GM23248 (cell line): ENCODE data around the gene ZNF343. TPM values are rescaled to one million over a fixed set of nuclear protein-coding genes. Genes with fewer than 3 reads are reported as not detected.

Source experiments
- DNase-seq: peaks from one replicate; pipeline ENCODE4 v3.0.0-alpha.2; 2015
- H2AFZ ChIP-seq: fragments of 200-600 bp; sonication (generic); 2 replicates; pipeline ENCODE4 v1.6.1; 2016; ENCODE audit warnings: antibody characterized with exemption
- H3F3A ChIP-seq: fragments of 200-600 bp; sonication (generic); 2 replicates; pipeline ENCODE4 v1.6.1; 2016; ENCODE audit warnings: mild to moderate bottlenecking, antibody characterized with exemption, mixed run types; ENCODE audit not compliant: insufficient read depth
- H3K27ac ChIP-seq: fragments of 200-600 bp; sonication (generic); 2 replicates; pipeline ENCODE4 v1.5.1; 2016; ENCODE audit warnings: mild to moderate bottlenecking
- H3K27me3 ChIP-seq: fragments of 200-600 bp; sonication (generic); replicated peaks from 2 replicates; pipeline ENCODE4 v1.6.1; 2016; ENCODE audit warnings: mild to moderate bottlenecking; ENCODE audit not compliant: insufficient read depth
- H3K36me3 ChIP-seq: fragments of 200-600 bp; sonication (generic); 2 replicates; pipeline ENCODE4 v1.6.1; 2016; ENCODE audit warnings: low read depth, mild to moderate bottlenecking
- H3K4me1 ChIP-seq: fragments of 200-600 bp; sonication (generic); 2 replicates; pipeline ENCODE4 v1.6.1; 2016; ENCODE audit warnings: mild to moderate bottlenecking; ENCODE audit not compliant: insufficient read depth
- H3K4me2 ChIP-seq: fragments of 200-600 bp; sonication (generic); one replicate; pipeline ENCODE4 v1.6.1; 2016; ENCODE audit warnings: mild to moderate bottlenecking; ENCODE audit not compliant: unreplicated experiment
- H3K4me3 ChIP-seq: fragments of 200-600 bp; sonication (generic); 2 replicates; pipeline ENCODE4 v1.5.1; 2016; ENCODE audit warnings: mild to moderate bottlenecking
- H3K79me2 ChIP-seq: fragments of 200-600 bp; sonication (generic); 2 replicates; pipeline ENCODE4 v1.6.1; 2016; ENCODE audit warnings: mild to moderate bottlenecking; ENCODE audit not compliant: insufficient read depth
- H3K9ac ChIP-seq: fragments of 200-600 bp; sonication (generic); 2 replicates; pipeline ENCODE4 v1.6.1; 2016; ENCODE audit warnings: mild to moderate bottlenecking
- H3K9me2 ChIP-seq: fragments of 200-600 bp; sonication (generic); 2 replicates; pipeline ENCODE4 v1.6.1; 2016; ENCODE audit warnings: mixed run types, mild to moderate bottlenecking, moderate library complexity; ENCODE audit not compliant: insufficient read depth
- H3K9me3 ChIP-seq: fragments of 200-600 bp; sonication (generic); one replicate; pipeline ENCODE4 v1.6.1; 2017; ENCODE audit warnings: low read depth
- H4K20me1 ChIP-seq: fragments of 200-600 bp; sonication (generic); 2 replicates; pipeline ENCODE4 v1.6.0; 2016; ENCODE audit not compliant: insufficient read depth
- EZH2 ChIP-seq: fragments of 200-600 bp; sonication (generic); IDR thresholded peaks from 2 replicates; pipeline ENCODE4 v1.6.1; 2018; ENCODE audit warnings: antibody characterized with exemption, mild to moderate bottlenecking; ENCODE audit not compliant: insufficient read depth, poor library complexity, severe bottlenecking
- EZH2phosphoT487 ChIP-seq: fragments of 200-600 bp; sonication (generic); IDR thresholded peaks from 2 replicates; pipeline ENCODE4 v1.6.1; 2018; ENCODE audit warnings: antibody characterized with exemption, moderate library complexity, mild to moderate bottlenecking, low read depth; ENCODE audit not compliant: insufficient read depth
- WGBS, 2 experiments: methylation state at CpG; one replicate each; pipeline ENCODE4 v1.1.6; 2015 to 2017; ENCODE audit warnings: low lambda C conversion rate in 2 of 2, low coverage in 1 of 2; ENCODE audit errors: missing lambda C conversion rate in 2 of 2; 5-methylcytosine and 5-hydroxymethylcytosine counted together
- in situ Hi-C: fragments of 300-500 bp; cut with MboI; formaldehyde crosslinking; loops from 2 replicates; pipeline ENCODE4 v1.15.0; 2020
- polyA plus RNA-seq: library from polyadenylated mRNA; unstranded; fragments of >200 nt; fragmentation: Nextera tagmentation; extraction: Ambion mirVana; gene quantifications from 2 replicates; pipeline ENCODE4 v1.2.1, GENCODE V29; 2016
- total RNA-seq: library from RNA; depleted of rRNA; stranded (reverse); fragments of >200 nt; shearing (Covaris generic); gene quantifications from 2 replicates; pipeline ENCODE4 v1.2.3, GENCODE V29; 2014

Gene ZNF343
- total and polyA plus RNA-seq, 2 experiments from 2014 or later = 8.1 to 11.0 TPM

DNA sequence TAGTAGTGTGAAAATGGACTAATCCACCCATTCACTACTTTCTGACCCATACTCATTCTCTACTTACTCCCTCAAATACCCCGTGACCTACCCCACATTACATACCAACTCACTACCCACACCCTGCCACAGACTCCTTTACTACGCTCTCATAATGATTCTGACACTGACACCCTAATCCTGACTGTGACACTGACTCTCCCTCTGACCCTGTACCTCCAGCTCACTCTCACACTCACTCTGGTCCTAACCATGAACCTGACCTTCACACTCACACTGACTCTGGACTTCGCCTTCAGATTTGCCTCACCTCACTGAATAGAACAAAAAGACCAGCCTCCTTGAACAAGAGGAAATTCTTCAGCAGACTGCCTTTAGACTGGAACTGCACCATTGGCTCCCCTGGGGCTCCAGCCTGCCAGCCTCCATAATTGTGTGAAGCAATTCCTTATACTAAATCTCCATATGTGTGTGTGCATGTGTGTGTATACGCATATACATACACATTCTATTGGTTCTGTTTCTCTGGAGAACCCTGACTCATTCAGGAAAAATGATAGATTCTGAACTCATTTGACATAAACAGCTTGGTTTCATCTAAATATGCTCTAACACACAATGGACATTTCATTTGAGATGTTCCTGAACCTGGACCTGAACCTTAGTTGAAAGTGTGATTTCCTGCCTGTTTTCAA, 10.5 kb upstream of the ZNF343 start:
- 92 to 93% methylated on average over 4 of the region's 4 CpGs for WGBS, 2 experiments
- Histone ChIP-seq H4K20me1 (no peaks in the 10 kb centered on the region), H3F3A (no peaks in the 10 kb centered on the region), H3K4me2 (no peak overlapping the region), H3K27me3 (no peaks in the 10 kb centered on the region), H2AFZ (no peak overlapping the region), H3K9me3 (no peaks in the 10 kb centered on the region), H3K9ac (no peak overlapping the region), H3K27ac (no peak overlapping the region), H3K4me1 (peaks cover 14% of the 10 kb centered on the region), H3K36me3 (no peaks in the 10 kb centered on the region), H3K9me2 (no peaks in the 10 kb centered on the region), H3K79me2 (no peaks in the 10 kb centered on the region), H3K4me3 (no peak overlapping the region)
- in situ Hi-C loops = no loop called here
- TF ChIP-seq EZH2 (no peak), EZH2phosphoT487 (no peak)
- peak; percentile 26 for DNase-seq

GRCh38 chr20:2518558-2518957, 9.8 kb upstream of the ZNF343 start:
- no peaks in the 10 kb centered on the region for H3F3A ChIP-seq
- H4K20me1 ChIP-seq = no peaks in the 10 kb centered on the region
- peaks cover 14% of the 10 kb centered on the region for H3K4me1 ChIP-seq
- H3K9me3 ChIP-seq = no peaks in the 10 kb centered on the region
- WGBS, 2 experiments = 52 to 62% methylated on average over 4 of the region's 4 CpGs
- no peaks in the 10 kb centered on the region for H3K27me3 ChIP-seq
- DNase-seq = no peak
- H3K79me2 ChIP-seq = no peaks in the 10 kb centered on the region
- H3K27ac ChIP-seq = no peak overlapping the region
- H3K9ac ChIP-seq = no peak overlapping the region
- TF ChIP-seq EZH2phosphoT487 (no peak), EZH2 (no peak)
- no peak overlapping the region for H3K4me2 ChIP-seq
- in situ Hi-C loops = no loop called here
- H2AFZ ChIP-seq = no peak overlapping the region
- no peak overlapping the region for H3K4me3 ChIP-seq
- no peaks in the 10 kb centered on the region for H3K36me3 ChIP-seq
- H3K9me2 ChIP-seq = no peaks in the 10 kb centered on the region

DNA sequence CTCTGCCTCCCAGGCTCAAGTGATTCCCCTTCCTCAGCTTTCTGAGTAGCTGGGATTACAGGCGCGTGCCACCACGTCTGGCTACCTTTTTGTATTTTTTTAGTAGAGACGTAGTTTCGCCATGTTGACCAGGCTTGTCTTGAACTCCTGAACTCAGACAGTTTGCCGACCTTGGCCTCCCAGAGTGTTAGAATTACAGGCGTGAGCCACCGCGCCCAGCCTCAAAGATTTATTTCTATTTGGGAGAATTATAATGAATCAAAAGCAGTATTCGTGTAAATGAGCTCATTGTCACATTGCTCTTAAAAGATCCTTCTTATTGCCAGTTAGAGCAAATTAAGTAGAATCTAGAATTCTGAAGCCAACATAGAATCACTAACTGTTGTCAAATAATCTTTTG, 9.4 kb upstream of the ZNF343 start:
- Histone ChIP-seq H3K79me2 (no peaks in the 10 kb centered on the region), H3K9ac (no peak overlapping the region), H3K36me3 (no peaks in the 10 kb centered on the region), H3K27me3 (no peaks in the 10 kb centered on the region), H3K4me3 (no peak overlapping the region), H3K9me2 (no peaks in the 10 kb centered on the region), H3K27ac (no peak overlapping the region), H2AFZ (no peak overlapping the region), H3K9me3 (no peaks in the 10 kb centered on the region), H3K4me1 (peaks cover 14% of the 10 kb centered on the region), H3K4me2 (no peak overlapping the region), H3F3A (no peaks in the 10 kb centered on the region), H4K20me1 (no peaks in the 10 kb centered on the region)
- in situ Hi-C loops = no loop called here
- WGBS, 2 experiments = 73 to 75% methylated on average over 10 of the region's 10 CpGs
- no peak for DNase-seq
- TF ChIP-seq EZH2phosphoT487 = no peak
- TF ChIP-seq EZH2 = no peak

DNA sequence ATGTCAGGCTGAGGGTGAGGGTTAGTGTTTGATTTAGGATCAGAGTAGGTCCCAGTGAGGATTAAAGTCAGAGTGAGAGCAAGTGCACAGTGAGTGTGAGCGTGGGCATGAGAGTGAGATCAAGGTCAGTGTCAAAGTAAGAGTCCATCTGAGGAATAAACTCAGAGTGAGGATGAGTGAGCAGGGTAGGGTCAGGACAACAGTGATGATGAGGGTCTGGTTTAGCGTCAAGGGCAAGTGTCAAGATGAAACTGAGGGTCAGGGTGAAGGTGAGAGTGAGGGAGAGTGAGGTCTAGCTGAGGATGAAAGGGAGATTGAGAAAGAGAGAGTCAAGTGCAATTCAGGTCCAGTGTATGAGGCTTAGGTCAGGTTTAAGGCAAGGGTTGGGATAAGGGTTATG, 7.7 kb upstream of the ZNF343 start:
- in situ Hi-C loops = no loop called here
- no peaks in the 10 kb centered on the region for H3F3A ChIP-seq
- 51 to 55% methylated on average over 2 of the region's 2 CpGs for WGBS, 2 experiments
- H4K20me1 ChIP-seq = no peaks in the 10 kb centered on the region
- H3K36me3 ChIP-seq = no peaks in the 10 kb centered on the region
- no peak overlapping the region for H3K4me3 ChIP-seq
- no peak overlapping the region for H2AFZ ChIP-seq
- peaks cover 14% of the 10 kb centered on the region for H3K4me1 ChIP-seq
- no peak for TF ChIP-seq EZH2phosphoT487
- no peak for TF ChIP-seq EZH2
- no peak overlapping the region for H3K27ac ChIP-seq
- no peak overlapping the region for H3K9ac ChIP-seq
- no peak for DNase-seq
- H3K9me3 ChIP-seq = no peaks in the 10 kb centered on the region
- H3K27me3 ChIP-seq = no peaks in the 10 kb centered on the region
- H3K9me2 ChIP-seq = no peaks in the 10 kb centered on the region
- no peaks in the 10 kb centered on the region for H3K79me2 ChIP-seq
- no peak overlapping the region for H3K4me2 ChIP-seq
